NCI-H2081 (cell line): Measurements from ENCODE around the gene DVL3.
"Not testable (repeated sequence)": the region's sequence is repeated elsewhere in the genome, so short reads cannot be mapped to it uniquely, and the experiment has no call there.

ENCODE experiments used
- DNase-seq, 2 experiments: peaks; one replicate each; lab custom pipeline; 2025; lab: John Stamatoyannopoulos, UW

Gene DVL3

DNA sequence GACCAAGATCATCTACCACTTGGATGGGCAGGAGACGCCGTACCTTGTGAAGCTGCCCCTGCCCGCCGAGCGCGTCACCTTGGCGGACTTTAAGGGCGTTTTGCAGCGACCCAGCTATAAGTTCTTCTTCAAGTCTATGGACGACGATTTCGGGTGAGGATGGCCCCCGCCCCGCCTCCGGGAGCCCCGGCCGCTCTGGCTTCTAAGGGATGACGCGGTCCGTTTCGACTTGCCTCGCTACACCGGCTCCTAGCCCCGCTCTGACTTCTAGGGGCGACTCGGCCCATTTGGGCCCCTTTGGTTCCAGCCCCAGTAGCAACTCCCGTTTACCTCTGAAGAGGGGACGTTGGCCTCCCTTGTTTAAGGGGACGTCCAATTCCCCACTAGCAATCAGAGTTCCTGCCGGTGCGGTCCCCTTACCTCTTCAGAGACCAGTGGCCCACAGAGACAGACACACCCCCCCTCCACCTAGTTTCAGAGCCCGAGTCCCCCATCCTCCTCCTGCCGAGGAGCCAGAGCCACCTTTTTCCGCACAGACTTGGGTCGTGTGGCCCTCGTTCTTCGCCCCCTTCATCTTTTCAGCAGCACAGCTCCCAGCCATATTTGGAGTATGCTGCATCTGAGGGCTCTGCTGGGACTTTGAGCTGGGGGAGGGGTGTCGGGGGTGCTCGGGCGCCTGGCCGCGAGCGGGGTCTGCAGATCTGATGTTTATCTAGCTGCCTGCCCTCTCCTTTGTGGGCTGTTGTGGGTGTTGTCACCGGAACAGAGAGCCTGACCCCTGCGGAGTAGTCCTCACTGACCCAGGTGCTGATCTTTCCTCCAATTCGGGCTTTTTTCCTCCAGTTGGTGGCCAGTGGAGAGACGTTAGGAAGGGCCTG lies 706 bp downstream of the DVL3 start:
- DNase-seq = peak; percentile 47 to 69

DNA sequence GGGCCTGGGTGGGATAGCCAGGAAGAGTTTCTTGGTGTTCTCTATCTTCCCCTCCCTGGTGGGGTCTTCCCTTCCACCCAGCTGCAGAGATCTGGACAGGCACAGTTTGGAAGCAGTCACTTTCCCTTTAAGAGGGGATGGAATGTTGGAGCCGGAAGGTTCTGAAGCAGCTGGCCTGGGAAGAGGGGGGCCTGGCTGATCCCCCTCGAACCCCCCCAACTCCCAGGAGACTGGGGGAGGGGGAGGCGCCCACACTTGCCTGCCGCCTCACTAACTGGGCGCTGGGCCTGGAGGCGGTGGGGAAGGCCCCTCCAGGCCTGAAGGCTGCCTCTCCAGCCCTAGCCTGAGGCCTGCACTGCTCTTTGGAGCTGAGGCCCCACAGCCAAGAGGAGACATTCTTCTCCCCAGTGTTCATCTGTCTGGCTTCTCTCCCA lies 1.4 kb downstream of the DVL3 start:
- peak; percentile 26 to 61 for DNase-seq

DNA sequence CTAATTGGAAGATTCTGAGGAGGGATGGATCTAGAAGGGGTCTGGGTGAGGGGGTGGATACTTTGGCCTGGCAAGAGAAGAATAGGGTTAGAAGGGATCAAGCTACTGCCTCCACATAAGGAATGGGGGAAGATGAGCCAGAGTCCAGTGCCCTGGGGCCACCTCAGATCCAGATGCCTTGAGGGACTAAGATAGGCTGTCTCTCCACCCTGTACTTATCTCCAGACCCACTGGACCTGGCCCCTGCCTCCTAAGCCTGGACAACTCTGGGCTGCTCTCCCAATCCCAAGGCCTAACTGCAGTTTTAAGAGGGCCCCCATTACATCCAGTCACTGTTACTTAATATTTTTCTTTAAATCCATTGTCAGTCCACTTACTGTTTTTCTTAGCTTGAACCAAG lies 2.0 kb downstream of the DVL3 start:
- no peak for DNase-seq

DNA sequence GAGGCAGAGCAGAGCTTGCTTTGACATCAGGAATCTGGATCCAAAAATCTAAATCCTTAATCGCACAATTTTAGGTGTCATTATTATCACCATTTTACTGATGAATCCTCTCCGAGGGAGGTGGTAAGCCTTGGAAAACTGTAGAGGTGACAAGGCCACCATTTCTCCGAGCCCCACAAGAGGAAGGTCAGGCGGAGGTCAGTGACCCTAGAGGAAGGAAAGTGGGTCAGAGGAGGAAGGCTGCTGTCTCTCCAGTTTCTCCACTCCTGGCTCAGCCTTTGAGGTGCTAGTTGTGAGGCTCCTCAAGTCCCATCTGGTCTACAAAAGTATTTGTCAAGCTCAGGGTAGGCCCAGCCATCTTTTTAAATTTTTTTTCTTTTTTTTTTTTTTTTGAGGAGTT lies 3.2 kb downstream of the DVL3 start:
- no peak for DNase-seq

DNA sequence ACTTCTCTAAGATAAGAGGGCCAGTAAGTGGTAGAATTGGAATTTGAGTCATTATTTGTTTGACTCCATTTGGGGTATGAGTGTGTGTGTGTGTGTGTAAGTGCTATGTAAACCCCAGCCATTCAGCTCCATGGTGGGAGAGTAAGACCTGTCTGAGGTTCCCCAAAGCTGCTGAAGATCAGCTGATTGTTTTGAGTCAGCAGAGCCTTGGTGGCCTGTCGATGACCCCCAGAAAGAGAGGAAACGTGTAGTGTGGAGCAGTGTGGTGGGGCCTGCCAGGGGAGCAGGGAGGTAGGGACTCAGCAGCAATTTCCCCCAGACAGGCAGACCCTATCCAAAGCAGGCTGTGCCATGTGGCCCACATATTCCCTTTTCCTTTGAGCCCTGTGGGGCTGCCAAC lies 5.3 kb downstream of the DVL3 start:
- peak in 1 of 2 experiments; percentile 27 for DNase-seq

DNA sequence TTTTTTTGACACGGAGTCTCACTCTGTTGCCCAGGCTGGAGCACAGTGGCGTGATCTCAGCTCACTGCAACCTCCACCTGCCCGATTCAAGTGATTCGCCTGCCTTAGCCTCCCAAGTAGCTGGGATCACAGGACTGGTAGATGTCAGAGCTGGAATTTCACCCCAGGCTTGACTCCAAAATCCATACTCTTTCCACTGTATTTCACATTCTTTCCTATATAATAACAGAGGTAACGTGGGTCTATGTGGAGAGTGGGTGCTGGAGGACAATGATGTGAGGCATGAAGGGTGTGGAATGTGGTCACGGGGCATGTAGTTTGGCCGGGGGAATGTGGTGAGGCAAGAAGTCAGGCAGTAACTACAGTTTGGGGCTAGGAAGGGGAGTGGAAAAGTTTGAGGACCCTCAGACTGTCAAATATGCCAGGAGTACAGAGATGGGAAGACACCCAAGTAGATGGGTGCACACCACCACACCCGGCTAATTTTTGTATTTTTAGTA lies 7.4 kb downstream of the DVL3 start:
- not testable (repeated sequence) for DNase-seq

DNA sequence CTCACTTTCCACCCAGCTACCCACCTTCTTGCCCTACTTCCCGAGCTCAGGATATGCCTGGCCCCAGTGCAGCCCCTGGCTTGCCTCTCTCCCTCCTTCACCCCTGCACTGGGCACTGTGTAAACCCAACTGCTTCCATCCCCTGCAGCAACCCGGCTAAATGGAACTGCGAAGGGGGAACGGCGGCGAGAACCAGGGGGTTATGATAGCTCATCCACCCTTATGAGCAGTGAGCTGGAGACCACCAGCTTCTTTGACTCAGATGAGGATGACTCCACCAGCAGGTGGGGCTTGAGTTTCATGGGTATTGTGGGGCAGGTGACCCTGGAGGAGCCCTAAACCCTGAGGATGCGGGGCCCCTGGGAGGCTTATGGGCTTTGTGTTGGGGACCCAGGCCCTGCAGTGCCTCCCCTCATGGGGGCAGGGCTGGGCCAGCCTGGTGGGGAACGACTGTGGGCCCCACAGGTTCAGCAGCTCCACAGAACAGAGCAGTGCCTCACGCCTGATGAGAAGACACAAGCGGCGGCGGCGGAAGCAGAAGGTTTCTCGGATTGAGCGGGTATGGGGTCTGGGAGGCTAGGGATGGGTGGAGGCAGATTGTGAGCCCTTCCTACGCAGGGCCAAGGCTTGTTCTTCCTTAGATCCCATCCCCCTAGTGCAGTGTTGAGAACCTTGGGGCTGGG lies 9.6 kb downstream of the DVL3 start:
- DNase-seq = no peak

DNA sequence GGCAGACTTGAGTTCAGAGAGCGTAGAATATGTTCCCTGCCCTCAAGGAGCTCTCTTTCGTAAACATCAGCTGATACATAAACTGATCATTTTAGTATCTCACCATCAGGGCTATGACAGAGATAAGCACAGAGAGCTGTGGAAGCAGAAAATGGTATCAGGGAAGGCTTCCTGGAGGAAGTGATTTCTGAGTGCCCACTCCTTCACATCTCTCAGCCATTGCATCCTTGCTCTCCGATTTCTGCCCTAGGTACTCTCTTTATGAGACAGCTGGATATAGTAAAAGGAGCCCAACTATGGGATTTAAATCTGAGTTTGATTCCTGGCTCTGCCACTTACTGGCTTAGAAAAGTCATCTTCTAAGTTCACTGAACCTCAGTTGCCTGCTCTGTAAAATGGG lies 10.4 kb downstream of the DVL3 start:
- DNase-seq = no peak

DNA sequence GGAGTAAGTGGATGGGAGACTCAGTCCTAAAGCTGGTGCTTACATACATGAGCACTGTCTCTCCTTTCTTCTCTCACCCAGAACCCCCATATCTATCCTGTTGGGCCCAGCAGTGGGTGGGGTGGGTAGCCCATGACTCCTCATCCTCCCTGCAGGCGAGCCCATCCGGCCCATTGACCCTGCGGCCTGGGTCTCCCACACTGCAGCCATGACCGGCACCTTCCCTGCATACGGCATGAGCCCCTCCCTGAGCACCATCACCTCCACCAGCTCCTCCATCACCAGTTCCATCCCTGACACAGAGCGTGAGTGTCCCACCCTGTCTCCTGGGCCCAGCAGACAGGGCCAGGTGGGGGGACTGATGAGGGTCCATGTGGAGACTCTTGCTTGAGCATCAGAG lies 11.5 kb downstream of the DVL3 start:
- DNase-seq = no peak

DNA sequence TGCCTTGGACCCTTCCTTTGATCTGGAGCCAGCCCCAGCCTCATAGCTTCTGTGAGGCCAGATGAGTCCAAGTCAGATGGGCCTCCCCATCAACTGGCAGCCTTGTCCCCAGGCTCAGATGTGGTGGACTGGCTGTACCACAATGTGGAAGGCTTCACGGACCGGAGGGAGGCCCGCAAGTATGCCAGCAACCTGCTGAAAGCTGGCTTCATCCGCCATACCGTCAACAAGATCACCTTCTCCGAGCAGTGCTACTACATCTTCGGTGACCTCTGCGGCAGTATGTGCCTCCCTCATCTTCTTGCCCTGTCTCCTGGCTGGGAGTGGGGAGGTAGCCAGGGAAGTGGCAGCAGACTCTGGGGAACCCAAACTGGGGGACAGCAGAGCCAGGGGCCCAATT lies 12.6 kb downstream of the DVL3 start:
- no peak for DNase-seq

DNA sequence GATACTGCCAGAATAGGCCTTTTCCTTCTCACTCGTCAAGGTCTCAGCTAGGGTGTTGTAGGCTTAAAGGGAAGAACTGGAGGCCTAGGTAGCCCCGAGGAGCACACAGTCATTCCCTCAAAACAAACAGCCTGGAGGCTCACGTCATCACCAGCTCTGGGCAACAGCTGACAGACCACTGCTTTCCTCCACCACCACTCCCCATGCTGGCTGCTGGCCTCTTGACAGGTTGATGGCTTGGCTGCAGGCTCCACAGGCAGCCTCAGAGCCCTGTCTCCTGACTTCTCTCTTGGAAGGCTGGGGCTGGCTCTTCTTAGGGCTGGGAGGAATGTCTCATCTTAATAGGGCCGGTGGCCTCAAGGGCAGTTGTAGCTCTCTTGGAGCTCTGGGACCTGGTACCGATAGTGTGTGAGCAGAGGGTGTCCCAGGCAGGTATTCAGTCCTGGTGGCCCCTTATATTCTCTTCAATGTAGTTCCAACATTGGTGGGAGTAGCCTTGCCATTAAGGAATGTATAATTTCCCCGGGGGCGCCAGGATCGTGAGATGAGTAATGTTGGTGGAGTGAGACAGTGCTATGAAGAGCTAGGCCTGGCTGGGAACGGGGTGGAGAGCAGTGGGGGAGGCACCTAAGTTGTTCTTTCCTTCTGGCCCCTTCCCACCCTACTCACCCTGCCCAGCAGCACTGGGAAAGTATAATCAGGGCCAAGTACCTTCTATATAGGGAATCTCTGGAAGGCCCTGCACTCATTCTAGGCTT lies 13.4 kb downstream of the DVL3 start:
- DNase-seq = no peak

DNA sequence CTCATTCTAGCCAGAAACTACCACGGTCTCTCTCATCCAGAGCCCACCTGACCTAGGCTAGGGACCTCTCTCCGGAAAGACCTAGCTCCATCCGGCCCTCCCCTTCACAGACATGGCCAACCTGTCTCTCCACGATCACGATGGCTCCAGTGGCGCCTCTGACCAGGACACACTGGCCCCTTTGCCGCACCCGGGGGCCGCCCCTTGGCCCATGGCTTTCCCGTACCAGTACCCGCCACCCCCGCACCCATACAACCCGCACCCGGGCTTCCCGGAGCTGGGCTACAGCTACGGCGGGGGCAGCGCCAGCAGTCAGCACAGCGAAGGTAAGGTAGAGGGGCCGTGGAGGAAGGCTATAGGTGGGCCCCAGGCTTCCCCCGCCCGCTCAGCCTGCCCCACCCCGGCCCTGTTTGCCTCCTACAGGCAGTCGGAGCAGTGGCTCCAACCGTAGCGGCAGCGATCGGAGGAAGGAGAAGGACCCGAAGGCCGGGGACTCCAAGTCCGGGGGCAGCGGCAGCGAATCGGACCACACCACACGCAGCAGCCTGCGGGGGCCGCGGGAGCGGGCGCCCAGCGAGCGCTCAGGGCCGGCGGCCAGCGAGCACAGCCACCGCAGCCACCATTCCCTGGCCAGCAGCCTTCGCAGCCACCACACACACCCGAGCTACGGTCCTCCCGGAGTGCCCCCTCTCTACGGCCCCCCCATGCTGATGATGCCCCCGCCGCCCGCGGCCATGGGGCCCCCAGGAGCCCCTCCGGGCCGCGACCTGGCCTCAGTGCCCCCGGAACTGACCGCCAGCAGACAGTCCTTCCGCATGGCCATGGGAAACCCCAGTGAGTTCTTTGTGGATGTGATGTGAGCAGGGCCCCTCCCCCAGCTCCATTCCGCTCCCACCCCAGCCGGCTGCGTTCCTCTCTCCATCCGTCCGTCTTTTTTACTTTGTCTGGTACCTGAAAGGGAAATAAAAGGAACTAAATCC lies 15.0 kb downstream of the DVL3 start:
- no peak for DNase-seq

DNA sequence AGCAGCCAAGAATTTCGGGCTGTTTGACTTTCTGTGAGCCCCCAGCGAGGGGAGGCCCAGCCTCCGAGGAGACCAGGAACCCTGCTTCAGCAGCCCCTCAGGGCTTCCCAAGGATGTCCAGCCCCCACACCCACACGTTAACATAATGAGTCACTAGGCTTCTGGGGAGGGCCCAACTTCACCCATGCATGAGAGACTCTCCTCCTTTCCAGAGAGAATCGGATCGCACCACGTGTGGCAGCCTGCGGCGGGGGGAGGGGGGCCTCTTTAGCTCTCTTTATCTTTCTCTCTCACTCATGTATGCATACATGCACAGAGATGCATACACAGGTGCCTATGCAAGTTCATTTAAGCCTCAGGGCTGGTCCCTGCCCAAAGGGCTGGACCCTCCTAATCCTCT lies 16.4 kb downstream of the DVL3 start:
- no peak for DNase-seq

DNA sequence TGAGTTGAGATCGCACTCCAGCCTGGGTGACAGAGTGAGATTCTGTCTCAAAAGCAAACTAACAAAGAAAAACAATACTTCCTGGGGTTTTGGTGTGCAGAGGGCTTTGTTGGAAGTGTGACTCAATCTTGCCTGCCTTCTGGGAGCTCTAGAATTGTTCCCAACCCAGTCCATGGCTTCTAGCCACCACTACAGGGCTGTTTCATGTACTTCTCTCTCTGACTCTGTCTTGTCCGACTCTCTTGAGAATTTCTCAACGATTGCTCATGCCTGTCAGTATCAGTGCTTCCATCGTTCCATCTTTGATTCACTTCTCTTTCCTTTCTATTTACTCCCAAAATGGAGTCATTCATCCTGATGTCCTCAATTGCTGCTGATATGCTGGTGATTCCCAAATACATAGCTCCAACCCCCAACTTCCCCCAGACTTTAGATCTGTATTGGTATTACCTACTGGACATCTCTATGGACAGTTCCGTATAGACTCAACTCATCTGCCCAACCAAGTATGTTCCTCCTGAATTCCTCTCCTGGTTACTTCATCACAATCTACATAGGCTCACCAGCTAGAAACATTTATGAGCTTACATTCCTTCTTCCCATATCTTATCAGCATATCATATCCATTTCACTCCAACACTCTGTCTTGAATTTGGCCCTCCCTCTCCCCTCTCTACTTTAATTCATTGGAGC lies 17.6 kb downstream of the DVL3 start:
- DNase-seq = no peak

DNA sequence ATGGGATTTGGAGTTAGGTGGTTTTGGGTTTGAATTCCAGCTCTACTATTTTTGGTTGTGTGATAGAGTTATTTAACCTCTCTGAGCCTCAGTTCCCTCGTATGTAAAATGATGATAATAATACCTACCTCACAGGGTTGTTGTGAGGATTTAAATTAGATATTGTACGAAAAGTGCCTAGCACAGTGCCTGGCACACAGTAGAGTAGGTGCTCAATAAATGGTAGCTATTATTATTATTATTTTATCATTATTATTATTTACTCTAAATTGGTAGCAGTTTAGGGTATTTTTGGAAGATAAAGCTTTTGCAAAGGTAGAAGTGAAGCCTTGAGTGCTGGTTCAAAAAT lies 18.2 kb downstream of the DVL3 start:
- no peak for DNase-seq

DNA sequence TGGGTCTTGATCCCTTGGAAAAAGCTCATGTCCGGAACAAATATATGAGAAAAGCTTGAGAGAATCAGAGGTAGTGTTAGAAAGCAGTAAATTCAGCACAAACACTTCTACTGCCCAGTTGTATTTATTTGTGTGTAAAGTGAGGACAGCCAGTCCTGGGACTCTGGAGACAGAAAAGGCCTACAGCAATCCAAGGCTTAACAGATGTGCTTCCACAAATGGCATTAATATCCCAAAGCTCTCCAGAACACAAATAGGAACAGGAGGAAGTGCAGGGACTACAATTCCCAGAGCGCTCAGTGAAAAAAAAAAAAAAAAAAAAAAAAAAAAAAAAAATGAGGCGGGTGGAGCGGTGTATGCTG lies 19.1 kb downstream of the DVL3 start:
- no peak for DNase-seq

DNA sequence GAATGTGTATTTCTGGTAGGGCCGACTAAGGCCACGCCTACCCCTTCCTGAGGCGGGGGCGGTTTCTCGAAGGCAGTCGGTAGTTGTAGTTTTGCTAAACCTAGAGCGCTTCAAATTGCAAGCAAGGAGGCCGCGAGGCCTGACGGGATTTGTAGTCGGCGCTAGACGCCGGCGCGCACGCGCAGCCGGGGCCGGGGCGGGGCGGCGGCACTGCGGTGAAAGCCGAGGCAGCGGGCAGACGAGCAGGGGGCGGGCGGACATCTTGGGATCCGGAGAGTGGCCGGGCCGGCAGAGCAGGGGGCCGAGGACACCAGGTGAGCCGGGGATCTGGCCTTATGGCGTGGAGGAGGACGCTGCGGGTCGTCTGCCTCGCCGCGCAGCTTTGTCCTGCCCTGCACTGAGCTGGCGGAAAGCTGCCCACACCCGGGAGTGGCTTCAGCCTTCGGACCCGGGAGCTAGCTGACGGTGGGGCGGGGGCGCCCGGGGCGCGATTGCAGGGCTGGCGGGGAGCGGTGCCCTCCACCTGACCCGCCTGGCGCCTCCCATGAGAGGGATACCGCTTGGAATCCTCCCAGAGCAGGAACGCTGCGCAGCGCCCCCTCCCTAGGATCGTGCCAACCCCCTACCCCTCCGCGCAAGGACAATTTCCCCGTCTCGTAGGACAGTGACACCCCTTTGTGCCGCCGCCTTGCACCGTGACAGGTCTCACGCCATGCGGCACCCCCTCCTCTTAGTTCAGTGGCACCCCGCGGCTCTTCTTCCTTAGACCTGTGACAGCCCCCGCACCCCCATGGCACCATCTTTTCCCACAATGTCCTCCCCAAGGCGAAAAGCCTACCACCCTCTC lies 19.7 kb downstream of the DVL3 start, which contains the start of gene AP2M1:
Gene AP2M1, plus strand, starts transcription at position 210 of the 847 bp plus-strand sequence. CDS start 2,139 bp downstream, outside the sequence.
- DNase-seq = peak; percentile 99 to 100

DNA sequence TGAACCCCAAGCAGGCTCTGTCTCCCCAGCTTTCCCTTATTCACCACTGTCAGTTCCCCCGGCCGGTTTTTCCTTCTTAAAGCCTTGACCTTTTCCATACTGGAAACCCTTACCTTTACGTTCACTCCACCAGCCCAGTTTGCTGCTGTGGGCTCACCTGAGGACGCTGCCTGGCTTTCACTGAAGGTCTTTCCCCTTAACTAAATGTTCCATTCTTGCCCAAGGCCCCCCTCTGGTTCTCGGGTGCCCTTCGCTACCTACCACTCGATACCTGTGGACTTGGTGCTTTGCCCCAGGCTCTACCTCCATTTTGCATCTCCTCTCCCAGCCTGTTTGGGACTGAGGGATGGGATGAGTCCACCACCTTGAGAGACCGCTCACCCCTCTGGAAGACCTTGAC lies 20.3 kb downstream of the DVL3 start:
- DNase-seq = no peak

DNA sequence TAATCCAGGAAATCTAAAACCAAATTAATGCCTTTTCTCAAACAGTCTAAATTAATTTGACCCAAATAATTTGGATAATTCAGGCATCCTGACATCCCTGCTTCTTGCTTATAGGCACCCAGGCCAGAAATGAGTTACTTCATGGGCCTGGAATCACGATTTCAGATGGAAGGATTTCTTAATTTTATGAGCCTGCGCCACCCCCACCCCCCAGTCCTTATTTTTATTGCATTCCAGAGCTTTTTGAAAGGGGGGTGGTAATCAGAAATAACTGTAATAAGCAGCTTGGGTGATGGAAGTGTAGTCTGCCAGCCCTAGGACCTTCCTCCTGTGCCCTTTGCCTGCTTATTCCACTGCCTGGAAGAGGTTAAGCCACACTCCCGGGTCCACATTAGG lies 20.8 kb downstream of the DVL3 start:
- DNase-seq = no peak
